ENCODE data around the gene SLC36A4.

Gene SLC36A4

GRCh38 chr11:93220078-93220477 lies 22.3 kb upstream of the SLC36A4 start:
- intact Hi-C loops (cut with DNase I; ENCODE audit: low total_unique reads), result no loop called here
- Histone ChIP-seq H3K36me3 (no peaks in the 10 kb centered on the region), H3K9me3 (no peaks in the 10 kb centered on the region), H3K4me1 (no peaks in the 10 kb centered on the region), H3K27me3 (no peaks in the 10 kb centered on the region), H3K4me3 (no peak overlapping the region), H3K27ac (no peak overlapping the region)
- no peak for DNase-seq
- no peak for TF ChIP-seq CTCF (IDR thresholded peaks at IDR 0.05)

- Histone ChIP-seq H3K9me3 (no peaks in the 10 kb centered on the region), H3K4me3 (no peak overlapping the region), H3K27me3 (no peaks in the 10 kb centered on the region), H3K36me3 (no peaks in the 10 kb centered on the region), H3K4me1 (no peaks in the 10 kb centered on the region), H3K27ac (no peak overlapping the region)
- intact Hi-C loops (cut with DNase I; ENCODE audit: low total_unique reads), result no loop called here
- TF ChIP-seq CTCF (IDR thresholded peaks at IDR 0.05), result no peak
- DNase-seq, result no peak
Observed at GRCh38 chr11:93219440-93219839, 21.6 kb upstream of the SLC36A4 start.

- Histone ChIP-seq H3K4me1 (no peaks in the 10 kb centered on the region), H3K4me3 (no peak overlapping the region), H3K9me3 (no peaks in the 10 kb centered on the region), H3K27ac (no peak overlapping the region), H3K27me3 (no peaks in the 10 kb centered on the region), H3K36me3 (no peaks in the 10 kb centered on the region)
- intact Hi-C loops (cut with DNase I; ENCODE audit: low total_unique reads), result no loop called here
- TF ChIP-seq CTCF (IDR thresholded peaks at IDR 0.05), result no peak
- no peak for DNase-seq
Observed at GRCh38 chr11:93216511-93217101, 18.8 kb upstream of the SLC36A4 start.

GRCh38 chr11:93213622-93214021 lies 15.8 kb upstream of the SLC36A4 start:
- no peaks in the 10 kb centered on the region for H3K36me3 ChIP-seq
- TF ChIP-seq CTCF (IDR thresholded peaks at IDR 0.05), result no peak
- H3K27me3 ChIP-seq, result no peaks in the 10 kb centered on the region
- H3K9me3 ChIP-seq, result peaks cover 0 to 8% (median 7%) of the 10 kb centered on the region in 3 donors
- intact Hi-C loops (cut with DNase I; ENCODE audit: low total_unique reads), result no loop called here
- H3K27ac ChIP-seq, result no peak overlapping the region
- no peaks in the 10 kb centered on the region for H3K4me1 ChIP-seq
- H3K4me3 ChIP-seq, result no peak overlapping the region
- DNase-seq, result no peak

- DNase-seq, result no peak
- H3K27ac ChIP-seq, result no peak overlapping the region
- H3K36me3 ChIP-seq, result no peaks in the 10 kb centered on the region
- peaks cover 0 to 14% (median 14%) of the 10 kb centered on the region in 3 donors for H3K9me3 ChIP-seq
- intact Hi-C loops (cut with DNase I; ENCODE audit: low total_unique reads), result no loop called here
- no peak for TF ChIP-seq CTCF (IDR thresholded peaks at IDR 0.05)
- H3K4me1 ChIP-seq, result no peaks in the 10 kb centered on the region
- H3K4me3 ChIP-seq, result no peak overlapping the region
- no peaks in the 10 kb centered on the region for H3K27me3 ChIP-seq
Observed at GRCh38 chr11:93212094-93212493, 14.3 kb upstream of the SLC36A4 start.

- peaks cover 0 to 14% (median 14%) of the 10 kb centered on the region in 3 donors for H3K9me3 ChIP-seq
- no peak for TF ChIP-seq CTCF (IDR thresholded peaks at IDR 0.05)
- no peak overlapping the region for H3K27ac ChIP-seq
- DNase-seq, result no peak
- H3K27me3 ChIP-seq, result no peaks in the 10 kb centered on the region
- no peaks in the 10 kb centered on the region for H3K36me3 ChIP-seq
- no peak overlapping the region for H3K4me3 ChIP-seq
- no peaks in the 10 kb centered on the region for H3K4me1 ChIP-seq
- intact Hi-C loops (cut with DNase I; ENCODE audit: low total_unique reads), result no loop called here
Observed at GRCh38 chr11:93209466-93209865, 11.7 kb upstream of the SLC36A4 start.

All from tibial artery (tissue), 4 donors.